CD4-positive, alpha-beta T cell treated with Interleukin-15 for 1 hour (primary cell): ENCODE measurements around the gene ELP2.
"Not testable (repeated sequence)": the region's sequence is repeated elsewhere in the genome, so short reads cannot be mapped to it uniquely, and the experiment has no call there.

Source experiments
- DNase-seq: peaks from one replicate; pipeline ENCODE4 v3.0.0-alpha.2; 2020

Gene ELP2

GRCh38 chr18:36191711-36192110, 62.0 kb downstream of the ELP2 start:
- no peak for DNase-seq

GRCh38 chr18:36194600-36195315, 65.1 kb downstream of the ELP2 start:
- DNase-seq, result no peak

GRCh38 chr18:36195427-36196122, 65.9 kb downstream of the ELP2 start:
- no peak for DNase-seq

- DNase-seq, result no peak
Measured at GRCh38 chr18:36196238-36196995, 66.7 kb downstream of the ELP2 start.

- DNase-seq, result no peak
Measured at GRCh38 chr18:36197511-36198166, 67.9 kb downstream of the ELP2 start.

GRCh38 chr18:36199691-36200295, 70.1 kb downstream of the ELP2 start:
- no peak for DNase-seq

GRCh38 chr18:36200354-36200771, 70.7 kb downstream of the ELP2 start:
- no peak for DNase-seq

- no peak for DNase-seq
Measured at GRCh38 chr18:36201765-36202164, 72.1 kb downstream of the ELP2 start.

- DNase-seq, result no peak
Measured at GRCh38 chr18:36203360-36203895, 73.7 kb downstream of the ELP2 start.

- no peak for DNase-seq
Measured at GRCh38 chr18:36205166-36205565, 75.5 kb downstream of the ELP2 start.

- DNase-seq, result no peak
Measured at GRCh38 chr18:36207303-36207702, 77.6 kb downstream of the ELP2 start.

GRCh38 chr18:36207969-36208368, 78.3 kb downstream of the ELP2 start:
- DNase-seq, result not testable (repeated sequence)

GRCh38 chr18:36211612-36212065, 81.9 kb downstream of the ELP2 start:
- DNase-seq, result no peak

GRCh38 chr18:36212301-36213171, 82.8 kb downstream of the ELP2 start:
- DNase-seq, result no peak

- DNase-seq, result no peak
Measured at GRCh38 chr18:36214811-36215210, 85.1 kb downstream of the ELP2 start.

GRCh38 chr18:36215577-36215976, 85.9 kb downstream of the ELP2 start:
- no peak for DNase-seq

- DNase-seq, result no peak
Measured at GRCh38 chr18:36217348-36217747, 87.6 kb downstream of the ELP2 start.

GRCh38 chr18:36229188-36229587, 99.5 kb downstream of the ELP2 start:
- no peak for DNase-seq
